Gastrocnemius medialis (tissue), 4 donors: ENCODE results near the gene VPS18.

Source experiments
- CTCF ChIP-seq, 5 experiments: fragments of 450-650 bp in 3 of 5; fragments of 200-600 bp in 2 of 5; sonication (generic) in 2 of 5; IDR thresholded peaks in 4 of 5; conservative IDR thresholded peaks in 1 of 5; 1 replicate in 4 of 5; 2 replicates in 1 of 5; pipeline ENCODE4 v1.5.1; 2016 to 2019; ENCODE audit warnings: antibody characterized with exemption in 5 of 5, mild to moderate bottlenecking in 3 of 5, moderate library complexity in 3 of 5
- POLR2A ChIP-seq, 2 donors: fragments of 450-650 bp; IDR thresholded peaks; one replicate each; pipeline ENCODE4 v1.6.1; 2017; ENCODE audit warnings: antibody characterized with exemption in 2 of 2, mild to moderate bottlenecking in 2 of 2, moderate library complexity in 2 of 2

- no peak for TF ChIP-seq POLR2A (IDR thresholded peaks at IDR 0.05)
- no peak for TF ChIP-seq CTCF (IDR thresholded peaks at IDR 0.05 in 4 of 5, conservative IDR thresholded peaks at IDR 0.05 in 1 of 5)
Observed at GRCh38 chr15:40881351-40881750, 12.9 kb upstream of the VPS18 start.
